Peyer's patch (tissue), 4 donors: ENCODE measurements around the gene SEMA5A. TPM values are rescaled to one million over a fixed set of nuclear protein-coding genes. Genes with fewer than 3 reads are reported as not detected.

Experiments used
- DNase-seq, 3 donors: peaks; one replicate each; pipeline ENCODE4 v3.0.0-alpha.2; 2017 to 2019
- H3K27ac ChIP-seq, 4 donors: fragments of 200-600 bp; sonication (generic); one replicate each; pipeline ENCODE4 v1.5.1; 2016 to 2019
- H3K27me3 ChIP-seq, 2 donors: fragments of 200-600 bp; sonication (generic); one replicate each; pipeline ENCODE4 v1.5.1; 2019
- H3K36me3 ChIP-seq, 3 donors: fragments of 200-600 bp; sonication (generic); one replicate each; pipeline ENCODE4 v1.5.1; 2016 to 2019
- H3K4me1 ChIP-seq, 4 donors: fragments of 200-600 bp; sonication (generic); one replicate each; pipeline ENCODE4 v1.5.1; 2016 to 2019
- H3K4me3 ChIP-seq, 4 donors: fragments of 200-600 bp; sonication (generic); 1 replicate in 3 of 4; 2 replicates in 1 of 4; pipeline ENCODE4 v1.5.1; 2016 to 2019; ENCODE audit warnings: mild to moderate bottlenecking in 1 of 4
- H3K9me3 ChIP-seq, 4 donors: fragments of 200-600 bp; sonication (generic); one replicate each; pipeline ENCODE4 v1.5.1; 2016 to 2019; ENCODE audit warnings: mild to moderate bottlenecking in 1 of 4
- CTCF ChIP-seq, 6 experiments: fragments of 450-650 bp in 4 of 6; fragments of 200-600 bp in 2 of 6; sonication (generic) in 1 of 6; IDR thresholded peaks; one replicate each; pipeline ENCODE4 v1.5.1; 2017 to 2019; ENCODE audit warnings: antibody characterized with exemption in 6 of 6, mild to moderate bottlenecking in 3 of 6, moderate library complexity in 1 of 6
- POLR2A ChIP-seq, 2 donors: fragments of 450-650 bp; IDR thresholded peaks; one replicate each; pipeline ENCODE4 v1.5.1; 2017; ENCODE audit warnings: antibody characterized with exemption in 2 of 2, mild to moderate bottlenecking in 2 of 2, moderate library complexity in 2 of 2
- total RNA-seq, 4 donors: library from RNA; depleted of rRNA; stranded (reverse); fragments of >200 nt; gene quantifications; one replicate each; pipeline ENCODE4 v1.1.0, GENCODE V29; 2016

SEMA5A gene
- total RNA-seq, 4 donors from 2014 or later = 11.6 to 22.5 (median 18.2) TPM

- Histone ChIP-seq H3K27ac (no peak overlapping the region), H3K9me3 (no peaks in the 10 kb centered on the region), H3K27me3 (no peaks in the 10 kb centered on the region), H3K4me1 (no peaks in the 10 kb centered on the region), H3K4me3 (no peak overlapping the region), H3K36me3 (no peaks in the 10 kb centered on the region)
- TF ChIP-seq CTCF (IDR thresholded peaks at IDR 0.05) (no peak), POLR2A (IDR thresholded peaks at IDR 0.05) (no peak)
- no peak for DNase-seq
These were observed 107.1 kb downstream of the SEMA5A start for GRCh38 chr5:9438596-9439354.

GRCh38 chr5:9437741-9438240, 108.1 kb downstream of the SEMA5A start:
- Histone ChIP-seq H3K9me3 (no peaks in the 10 kb centered on the region), H3K27ac (no peak overlapping the region), H3K4me3 (no peak overlapping the region), H3K4me1 (no peaks in the 10 kb centered on the region), H3K27me3 (no peaks in the 10 kb centered on the region), H3K36me3 (no peaks in the 10 kb centered on the region)
- DNase-seq = peak in 1 of 3 donors; percentile 52
- TF ChIP-seq POLR2A (IDR thresholded peaks at IDR 0.05) (no peak), CTCF (IDR thresholded peaks at IDR 0.05) (no peak)

GRCh38 chr5:9431496-9432258, 114.2 kb downstream of the SEMA5A start:
- peak overlapping the region in 2 of 4 donors; percentile 42 to 55 for H3K27ac ChIP-seq
- no peaks in the 10 kb centered on the region for H3K27me3 ChIP-seq
- DNase-seq = no peak
- no peaks in the 10 kb centered on the region for H3K36me3 ChIP-seq
- no peaks in the 10 kb centered on the region for H3K9me3 ChIP-seq
- TF ChIP-seq POLR2A (IDR thresholded peaks at IDR 0.05) (no peak), CTCF (IDR thresholded peaks at IDR 0.05) (no peak)
- H3K4me3 ChIP-seq = no peak overlapping the region
- H3K4me1 ChIP-seq = peaks cover 0 to 8% (median 0%) of the 10 kb centered on the region in 4 donors

DNA sequence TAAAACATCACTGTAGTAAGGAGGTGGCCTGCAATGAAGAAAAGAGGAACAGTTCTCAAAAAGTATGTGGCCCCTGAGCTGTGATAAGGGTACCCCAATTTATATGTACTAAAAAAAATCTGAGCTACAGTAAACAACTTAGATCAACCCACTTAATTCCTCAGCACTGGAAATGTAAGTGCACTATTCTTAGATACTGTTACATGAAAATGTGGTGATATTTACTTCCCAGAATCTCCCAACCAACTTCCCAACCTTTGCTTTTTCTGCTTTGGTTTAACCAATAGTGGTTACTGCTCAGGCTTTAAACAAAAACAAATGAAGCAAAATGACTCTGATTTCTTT, 114.8 kb downstream of the SEMA5A start:
- TF ChIP-seq CTCF (IDR thresholded peaks at IDR 0.05) (no peak), POLR2A (IDR thresholded peaks at IDR 0.05) (no peak)
- DNase-seq = no peak
- H3K36me3 ChIP-seq = no peaks in the 10 kb centered on the region
- H3K4me3 ChIP-seq = no peak overlapping the region
- peaks cover 0 to 8% (median 0%) of the 10 kb centered on the region in 4 donors for H3K4me1 ChIP-seq
- no peaks in the 10 kb centered on the region for H3K27me3 ChIP-seq
- H3K27ac ChIP-seq = peak overlapping the region in 1 of 4 donors; percentile 55
- H3K9me3 ChIP-seq = no peaks in the 10 kb centered on the region

DNA sequence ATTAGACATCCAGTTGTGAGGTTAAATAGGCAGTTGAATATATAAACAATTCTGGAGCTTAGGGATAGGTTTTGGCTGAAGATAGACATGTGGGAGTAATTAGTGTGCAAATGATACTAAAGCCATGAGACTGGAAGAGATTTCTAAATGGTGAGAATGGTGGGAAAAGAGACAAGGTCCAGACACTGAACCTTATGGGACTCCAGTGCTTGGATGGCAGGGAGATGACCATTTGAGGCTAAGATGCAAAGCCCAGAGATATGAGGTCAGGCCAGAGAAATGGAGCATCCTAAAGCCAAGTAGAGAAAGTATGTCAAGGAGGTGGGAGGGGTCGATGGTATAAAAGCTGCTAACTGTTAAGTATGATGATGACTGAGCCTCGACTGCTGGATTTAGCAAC, 115.6 kb downstream of the SEMA5A start:
- DNase-seq = no peak
- H3K4me3 ChIP-seq = no peak overlapping the region
- TF ChIP-seq CTCF (IDR thresholded peaks at IDR 0.05) (no peak), POLR2A (IDR thresholded peaks at IDR 0.05) (no peak)
- no peak overlapping the region for H3K27ac ChIP-seq
- H3K27me3 ChIP-seq = no peaks in the 10 kb centered on the region
- H3K36me3 ChIP-seq = no peaks in the 10 kb centered on the region
- H3K9me3 ChIP-seq = no peaks in the 10 kb centered on the region
- H3K4me1 ChIP-seq = peaks cover 0 to 8% (median 0%) of the 10 kb centered on the region in 4 donors
